Glomerular visceral epithelial cell (primary cell): ENCODE measurements around the gene SYT13.

ENCODE experiments used
- DNase-seq: peaks from one replicate; pipeline ENCODE4 v3.0.0-alpha.2; 2016; ENCODE audit errors: extremely low spot score

SYT13 gene

GRCh38 chr11:45248501-45249011, 37.6 kb downstream of the SYT13 start:
- no peak for DNase-seq

GRCh38 chr11:45247433-45247832, 38.7 kb downstream of the SYT13 start:
- no peak for DNase-seq

DNA sequence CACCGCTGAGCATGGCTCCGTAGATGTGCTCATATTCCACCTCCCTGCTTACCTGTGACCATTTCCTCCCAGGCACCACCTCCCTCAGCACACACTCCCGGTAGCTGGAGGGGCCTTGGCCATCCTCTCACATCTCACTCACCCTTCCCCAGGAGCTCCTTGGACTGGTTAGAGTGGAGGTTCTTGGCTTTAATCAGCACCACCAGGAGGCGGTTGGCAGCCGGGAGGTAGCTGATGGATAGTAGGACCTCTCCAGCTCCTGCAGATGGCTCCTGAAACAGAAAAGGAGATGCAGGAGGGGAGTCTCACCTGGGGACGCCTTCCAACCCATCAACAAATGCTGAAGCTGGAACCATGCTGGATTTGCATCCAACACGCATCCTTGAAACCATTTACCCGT, 39.9 kb downstream of the SYT13 start:
- no peak for DNase-seq

DNA sequence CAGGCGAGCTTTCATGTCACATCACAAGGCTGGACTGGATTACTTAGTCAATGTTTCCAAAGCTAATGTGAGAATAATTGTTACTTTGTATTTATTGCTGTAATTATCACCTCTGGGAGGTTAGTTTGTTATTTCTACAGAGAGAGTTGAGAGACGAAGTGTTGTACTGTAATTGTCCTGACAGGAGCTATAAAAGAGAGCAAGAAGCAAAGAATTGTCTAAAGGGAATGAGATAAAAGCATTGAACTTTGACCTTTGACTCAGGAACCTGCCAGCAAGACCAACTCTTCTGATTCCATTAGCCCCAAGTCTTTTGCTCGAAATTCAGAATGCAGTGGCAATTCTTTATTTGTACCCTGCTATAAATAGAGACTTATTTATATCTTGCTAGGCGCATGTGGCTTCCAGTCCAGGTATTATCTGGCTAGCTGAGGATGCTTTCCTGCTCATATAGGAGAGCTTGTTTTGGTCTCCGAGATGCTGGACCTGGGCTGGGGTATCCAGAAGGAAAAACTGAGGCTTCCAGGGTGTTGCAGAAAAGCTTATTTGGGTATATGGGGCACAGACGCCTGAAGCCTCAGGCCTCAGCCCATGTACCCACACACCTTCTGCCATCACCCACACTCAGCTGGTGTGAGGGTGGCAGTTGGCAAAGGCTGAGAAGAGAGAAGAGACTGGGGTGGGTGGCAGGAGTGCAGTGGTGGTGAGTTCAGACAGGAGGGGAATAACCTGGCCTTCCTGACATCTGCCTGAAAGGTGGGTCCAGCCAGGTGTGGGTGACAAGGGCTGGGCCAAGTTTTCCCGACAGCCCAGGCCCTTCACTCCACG, 40.7 kb downstream of the SYT13 start:
- no peak for DNase-seq

- no peak for DNase-seq
Measured at GRCh38 chr11:45243967-45244366, 42.2 kb downstream of the SYT13 start.

DNA sequence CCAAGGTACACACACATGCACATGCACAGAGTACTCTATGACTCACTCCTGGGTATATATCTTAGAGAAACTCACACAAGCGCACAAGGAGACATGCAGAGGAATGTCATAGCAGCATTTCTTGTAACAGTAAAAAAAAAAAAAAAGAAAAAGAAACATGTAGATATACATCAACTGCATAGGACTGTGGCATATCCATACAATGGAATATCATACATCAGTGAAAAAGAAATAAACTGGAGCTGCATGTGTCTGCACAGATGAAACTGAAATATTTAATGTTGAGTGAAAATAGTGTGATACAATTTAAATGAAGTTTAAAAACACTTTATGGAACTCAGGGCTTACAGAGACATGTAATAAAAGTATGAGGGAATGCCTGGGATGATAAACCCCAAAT, 46.4 kb downstream of the SYT13 start:
- DNase-seq: no peak

- DNase-seq: peak; percentile 64
Measured at GRCh38 chr11:45238724-45239123, 47.4 kb downstream of the SYT13 start.

- DNase-seq: no peak
Measured at GRCh38 chr11:45237711-45238315, 48.3 kb downstream of the SYT13 start.

GRCh38 chr11:45234306-45235006, 51.7 kb downstream of the SYT13 start:
- DNase-seq: no peak

DNA sequence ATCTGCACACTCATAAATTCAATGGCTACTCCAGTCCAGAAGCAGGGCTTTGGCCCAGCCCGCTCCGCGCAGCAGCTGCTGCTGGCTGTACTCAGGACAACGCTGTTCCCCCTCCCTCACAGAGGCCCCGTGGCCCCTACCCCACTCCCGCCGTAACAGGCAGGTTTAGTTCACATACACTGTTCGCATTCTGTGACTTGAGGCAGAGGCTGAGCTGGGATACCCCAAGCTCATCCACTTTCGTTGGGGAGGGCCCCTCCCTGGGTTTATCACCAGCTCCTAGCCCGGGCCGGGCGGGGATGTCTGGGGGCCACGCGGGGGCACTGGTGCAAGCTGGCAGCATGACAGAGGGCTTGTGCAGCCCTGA, 52.4 kb downstream of the SYT13 start:
- DNase-seq: no peak

- peak; percentile 56 for DNase-seq
Measured at GRCh38 chr11:45233121-45233803, 52.9 kb downstream of the SYT13 start.

- no peak for DNase-seq
Measured at GRCh38 chr11:45232341-45233080, 53.6 kb downstream of the SYT13 start.

DNA sequence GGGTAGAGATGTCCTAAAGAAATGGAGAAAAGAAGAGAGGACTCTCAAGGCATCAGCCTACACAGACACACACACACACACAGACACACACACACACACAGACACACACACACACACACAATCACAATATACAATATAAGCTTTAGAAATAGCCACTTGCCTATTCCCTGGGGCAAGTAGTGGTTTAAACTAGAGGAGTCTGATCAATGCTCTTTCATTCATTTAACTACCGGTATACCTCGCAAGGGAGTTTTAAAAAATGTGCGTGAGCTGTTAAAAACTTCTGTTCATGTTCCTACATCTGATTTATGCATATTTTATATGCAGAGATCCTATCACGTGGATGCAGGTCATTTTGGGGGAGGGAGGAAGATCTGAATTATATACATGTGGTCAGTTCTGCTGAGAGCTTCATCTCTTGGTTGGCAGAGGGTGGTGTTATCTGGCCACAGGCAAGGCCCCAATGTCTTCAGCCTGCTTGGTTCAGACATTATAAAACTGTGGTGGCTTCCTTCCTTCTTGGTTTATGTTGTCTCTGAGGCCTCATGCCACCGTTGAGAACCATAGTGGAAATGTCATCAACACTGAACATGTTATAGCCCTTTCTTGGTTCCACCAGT, 56.6 kb downstream of the SYT13 start:
- no peak for DNase-seq

- no peak for DNase-seq
Measured at GRCh38 chr11:45227836-45228235, 58.3 kb downstream of the SYT13 start.

DNA sequence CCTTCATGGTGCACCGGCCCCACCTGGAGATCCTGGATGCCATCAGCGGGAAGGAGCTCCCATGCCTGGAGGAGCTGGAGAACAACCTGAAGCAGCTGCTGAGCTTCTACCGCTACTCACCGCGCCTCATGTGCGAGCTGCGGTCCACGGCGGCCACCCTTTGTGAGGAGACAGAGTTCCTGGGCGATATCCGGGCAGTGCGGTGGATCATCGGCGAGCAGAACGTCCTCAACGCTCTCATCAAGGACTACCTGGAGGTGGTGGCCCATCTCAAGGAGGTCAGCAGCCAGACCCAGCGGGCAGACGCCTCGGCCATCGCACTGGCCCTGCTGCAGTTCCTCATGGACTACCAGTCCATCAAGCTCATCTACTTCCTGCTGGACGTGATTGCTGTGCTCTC, 59.2 kb downstream of the SYT13 start:
- no peak for DNase-seq

DNA sequence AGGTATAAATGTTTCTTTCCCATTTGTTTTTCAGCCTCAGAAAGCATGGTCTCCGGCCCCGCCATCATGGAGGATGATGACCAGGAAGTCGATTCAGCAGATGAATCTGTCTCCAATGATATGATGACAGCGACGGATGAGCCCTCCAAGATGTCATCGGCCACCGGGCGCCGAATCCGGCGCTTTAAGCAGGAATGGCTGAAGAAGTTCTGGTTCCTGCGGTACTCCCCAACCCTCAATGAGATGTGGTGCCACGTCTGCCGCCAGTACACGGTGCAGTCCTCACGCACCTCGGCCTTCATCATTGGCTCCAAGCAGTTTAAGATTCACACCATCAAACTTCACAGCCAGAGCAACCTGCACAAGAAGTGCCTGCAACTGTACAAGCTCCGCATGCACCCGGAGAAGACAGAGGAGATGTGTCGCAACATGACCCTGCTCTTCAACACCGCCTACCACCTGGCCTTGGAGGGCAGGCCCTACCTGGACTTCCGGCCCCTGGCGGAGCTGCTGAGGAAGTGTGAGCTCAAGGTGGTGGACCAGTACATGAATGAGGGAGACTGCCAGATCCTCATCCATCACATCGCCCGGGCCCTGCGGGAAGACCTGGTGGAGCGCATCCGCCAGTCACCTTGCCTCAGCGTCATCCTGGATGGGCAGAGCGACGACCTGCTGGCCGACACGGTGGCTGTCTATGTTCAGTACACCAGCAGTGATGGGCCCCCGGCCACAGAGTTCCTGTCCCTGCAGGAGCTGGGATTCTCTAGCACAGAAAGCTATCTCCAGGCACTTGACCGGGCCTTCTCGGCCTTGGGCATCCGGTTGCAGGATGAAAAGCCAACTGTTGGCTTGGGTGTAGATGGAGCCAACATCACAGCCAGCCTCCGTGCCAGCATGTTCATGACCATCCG, 59.9 kb downstream of the SYT13 start:
- no peak for DNase-seq

DNA sequence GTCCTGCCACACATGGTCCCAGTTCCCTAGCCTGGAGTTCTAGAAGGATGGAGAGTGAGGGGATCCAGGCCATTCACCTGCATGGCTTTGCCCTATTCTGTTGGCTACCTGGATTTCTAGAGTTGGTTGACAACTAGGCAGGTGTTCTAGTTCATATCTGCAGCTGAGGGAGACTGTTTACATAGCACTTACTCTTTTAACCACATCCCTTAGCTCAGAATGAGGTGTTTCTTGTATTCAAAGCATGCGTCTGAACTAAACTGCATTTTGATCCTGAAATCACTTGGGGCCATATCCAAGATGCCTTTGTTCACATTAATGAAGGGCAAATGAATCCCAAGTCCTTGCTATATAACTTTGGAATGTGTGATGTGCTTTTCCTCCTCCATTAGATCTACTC, 60.9 kb downstream of the SYT13 start:
- DNase-seq: no peak

DNA sequence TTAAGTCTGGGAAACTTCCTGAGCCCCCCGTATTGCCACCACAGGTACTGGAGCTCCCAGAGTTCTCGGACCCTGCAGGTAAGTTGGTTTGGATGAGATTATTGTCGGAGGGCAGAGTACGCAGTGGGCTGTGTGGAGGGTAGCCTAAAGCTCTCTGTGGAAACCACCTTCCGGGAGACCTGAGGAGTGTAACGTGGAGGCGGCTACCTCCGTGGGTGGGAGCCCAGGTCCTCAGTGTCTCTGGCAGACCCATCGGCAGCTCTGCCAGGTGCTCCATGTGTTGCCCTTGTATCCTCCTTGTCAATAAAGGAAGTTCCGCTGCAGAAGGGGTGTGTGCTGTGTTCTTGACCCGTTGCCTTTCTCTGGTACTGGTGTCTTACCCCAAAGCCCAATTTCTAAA, 61.4 kb downstream of the SYT13 start:
- DNase-seq: no peak

DNA sequence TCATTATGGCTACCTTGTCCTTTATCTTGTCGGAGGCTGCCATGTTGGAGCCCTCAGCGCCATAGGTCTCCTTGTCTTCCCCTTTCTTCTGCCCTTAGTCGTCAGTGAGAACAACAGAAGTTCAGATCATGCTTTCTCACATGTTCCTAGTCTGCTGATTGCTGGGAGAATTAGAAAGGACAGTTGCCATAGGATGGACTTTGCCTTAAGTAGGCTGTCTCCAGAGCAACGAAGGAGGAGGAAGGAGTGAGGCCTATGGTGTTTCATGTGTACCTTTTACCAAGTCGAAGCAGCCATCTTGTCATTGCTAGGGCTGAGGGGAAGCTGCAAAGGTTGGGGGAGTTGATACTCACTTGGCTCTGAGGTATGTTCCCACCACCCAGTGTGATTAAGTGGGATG, 62.6 kb downstream of the SYT13 start:
- DNase-seq: no peak

DNA sequence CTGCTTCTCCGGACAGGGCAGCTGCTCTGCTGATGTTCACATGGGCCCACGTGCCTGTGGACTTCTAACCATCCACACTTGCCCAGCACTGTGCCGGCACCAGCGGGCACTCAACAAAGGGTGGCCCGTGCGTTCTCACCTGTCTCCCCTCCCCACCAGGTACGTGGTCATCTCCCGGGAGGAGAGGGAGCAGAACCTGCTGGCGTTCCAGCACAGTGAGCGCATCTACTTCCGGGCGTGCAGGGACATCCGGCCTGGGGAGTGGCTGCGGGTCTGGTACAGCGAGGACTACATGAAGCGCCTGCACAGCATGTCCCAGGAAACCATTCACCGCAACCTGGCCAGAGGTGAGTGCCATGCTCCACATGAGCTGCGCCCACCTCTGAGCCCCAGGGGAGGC, 66.7 kb downstream of the SYT13 start:
- DNase-seq: no peak
